Fibroblast of lung (primary cell): ENCODE results near the gene CDIPT. TPM values are rescaled to one million over a fixed set of nuclear protein-coding genes. Genes with fewer than 3 reads are reported as not detected.

ENCODE experiments used
- DNase-seq, 2 donors: peaks; one replicate each; pipeline versions ENCODE4 v3.0.0 to v3.0.0-alpha.2; 2010; ENCODE audit warnings: low read depth in 2 of 2
- H2AFZ ChIP-seq: 2 replicates; pipeline ENCODE4 v1.5.1; 2012; ENCODE audit warnings: low read length, control low read depth, inconsistent platforms
- H3K27ac ChIP-seq: 2 replicates; pipeline ENCODE4 v1.5.1; 2011; ENCODE audit warnings: low read length, control low read depth; ENCODE audit not compliant: insufficient read depth
- H3K27me3 ChIP-seq: 2 replicates; pipeline ENCODE4 v1.5.1; 2011; ENCODE audit warnings: mild to moderate bottlenecking, low read length; ENCODE audit not compliant: control insufficient read depth, insufficient read depth
- H3K36me3 ChIP-seq: 2 replicates; pipeline ENCODE4 v1.5.1; 2011; ENCODE audit warnings: low read length; ENCODE audit not compliant: control insufficient read depth, insufficient read depth
- H3K4me1 ChIP-seq: 2 replicates; pipeline ENCODE4 v1.5.1; 2011; ENCODE audit warnings: low read length; ENCODE audit not compliant: control insufficient read depth, insufficient read depth; ENCODE audit errors: extremely low read depth
- H3K4me2 ChIP-seq: 2 replicates; pipeline ENCODE4 v1.5.1; 2011; ENCODE audit warnings: low read length, control low read depth; ENCODE audit not compliant: insufficient read depth; ENCODE audit errors: extremely low read depth
- H3K4me3 ChIP-seq, 4 experiments: fragments of 200-600 bp in 1 of 4; sonication (generic) in 1 of 4; replicated peaks in 1 of 4; 2 replicates each; pipeline ENCODE4 v1.5.1; 2011 to 2016; ENCODE audit warnings: low read length in 4 of 4, low read depth in 3 of 4, mild to moderate bottlenecking in 3 of 4, control low read depth in 2 of 4, inconsistent platforms in 1 of 4, mixed read lengths in 1 of 4; ENCODE audit not compliant: insufficient read depth in 1 of 4; ENCODE audit errors: control extremely low read depth in 1 of 4
- H3K79me2 ChIP-seq: 2 replicates; pipeline ENCODE4 v1.5.1; 2012; ENCODE audit warnings: mild to moderate bottlenecking, low read length, inconsistent platforms; ENCODE audit not compliant: control insufficient read depth, insufficient read depth
- H3K9ac ChIP-seq: 2 replicates; pipeline ENCODE4 v1.5.1; 2011; ENCODE audit warnings: mild to moderate bottlenecking, low read length, control low read depth; ENCODE audit not compliant: insufficient read depth
- H3K9me3 ChIP-seq: 2 replicates; pipeline ENCODE4 v1.5.1; 2012; ENCODE audit warnings: low read depth, low read length; ENCODE audit not compliant: control insufficient read depth, insufficient read depth
- H4K20me1 ChIP-seq: 2 replicates; pipeline ENCODE4 v1.5.1; 2011; ENCODE audit warnings: low read length; ENCODE audit not compliant: control insufficient read depth, insufficient read depth; ENCODE audit errors: extremely low read depth
- EZH2 ChIP-seq: IDR thresholded peaks from 2 replicates; pipeline ENCODE4 v1.5.1; 2012; ENCODE audit warnings: low read length, control low read depth, mild to moderate bottlenecking; ENCODE audit errors: missing control alignments
- polyA plus RNA-seq, 2 donors: library from polyadenylated mRNA; depleted of rRNA in 1 of 2; stranded (reverse) in 1 of 2; unstranded in 1 of 2; fragments of >200 nt; gene quantifications; 2 replicates each; pipeline ENCODE4 v1.2.1, GENCODE V29; 2011 to 2012; ENCODE audit warnings: missing spikeins in 1 of 2
- total RNA-seq: library from RNA; depleted of rRNA; stranded (reverse); fragments of >200 nt; gene quantifications from 2 replicates; pipeline ENCODE4 v1.2.1, GENCODE V29; 2014
- TF ChIP-seq, protein P1 (sequence below), 2 donors: IDR thresholded peaks in 1 of 2; conservative IDR thresholded peaks in 1 of 2; 1 replicate in 1 of 2; 2 replicates in 1 of 2; pipeline ENCODE4 v1.5.1; 2011 to 2012; ENCODE audit warnings: low read length in 2 of 2, control low read depth in 1 of 2, inconsistent platforms in 1 of 2, low read depth in 1 of 2, mild to moderate bottlenecking in 1 of 2

Gene CDIPT
- total and polyA plus RNA-seq, 2 donors (not counting 1 experiment from before 2014, with no cell fraction given), result 84.9 to 99.6 TPM

DNA sequence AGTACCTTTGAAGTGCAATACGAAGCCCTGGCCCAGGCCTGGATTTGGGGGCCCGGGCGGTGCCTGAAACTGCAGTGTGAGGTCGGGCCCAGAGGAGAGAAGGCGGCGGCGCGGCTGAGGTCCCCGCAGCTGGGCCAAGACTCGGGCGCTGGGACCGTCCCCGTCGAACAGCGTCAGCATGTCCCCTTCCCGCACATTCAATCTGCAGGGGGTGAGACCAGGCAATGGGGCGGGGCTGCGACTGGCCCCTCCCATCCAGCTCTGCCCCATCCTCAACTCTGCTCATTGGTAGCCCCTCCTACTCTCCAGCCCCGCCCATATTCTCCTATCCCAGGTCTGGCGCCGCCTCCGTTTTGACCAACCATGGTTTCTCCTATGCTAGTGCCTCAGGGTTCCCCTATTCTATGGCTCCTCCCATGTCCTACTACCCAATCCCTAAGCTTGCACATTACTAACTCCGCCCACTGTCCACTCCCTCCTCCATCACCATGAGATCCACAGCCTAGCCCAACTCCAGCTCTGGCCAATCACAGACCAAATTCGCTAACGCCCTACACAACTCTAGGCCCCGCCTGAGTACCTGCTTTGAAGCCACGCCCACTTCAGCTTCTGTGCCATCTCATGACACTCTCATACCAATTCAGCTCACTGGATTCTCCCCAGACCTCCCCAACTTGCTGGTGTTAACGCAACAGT lies 14.4 kb upstream of the CDIPT start:
- Histone ChIP-seq H3K9ac (no peak overlapping the region), H3K9me3 (no peaks in the 10 kb centered on the region), H3K4me3 (no peak overlapping the region), H4K20me1 (no peaks in the 10 kb centered on the region), H2AFZ (no peak overlapping the region), H3K79me2 (no peaks in the 10 kb centered on the region), H3K4me2 (no peak overlapping the region), H3K27ac (no peak overlapping the region), H3K27me3 (peaks cover 13% of the 10 kb centered on the region), H3K4me1 (no peaks in the 10 kb centered on the region), H3K36me3 (no peaks in the 10 kb centered on the region)
- DNase-seq, result peak; percentile 17 to 27
- TF ChIP-seq, protein P1, sequence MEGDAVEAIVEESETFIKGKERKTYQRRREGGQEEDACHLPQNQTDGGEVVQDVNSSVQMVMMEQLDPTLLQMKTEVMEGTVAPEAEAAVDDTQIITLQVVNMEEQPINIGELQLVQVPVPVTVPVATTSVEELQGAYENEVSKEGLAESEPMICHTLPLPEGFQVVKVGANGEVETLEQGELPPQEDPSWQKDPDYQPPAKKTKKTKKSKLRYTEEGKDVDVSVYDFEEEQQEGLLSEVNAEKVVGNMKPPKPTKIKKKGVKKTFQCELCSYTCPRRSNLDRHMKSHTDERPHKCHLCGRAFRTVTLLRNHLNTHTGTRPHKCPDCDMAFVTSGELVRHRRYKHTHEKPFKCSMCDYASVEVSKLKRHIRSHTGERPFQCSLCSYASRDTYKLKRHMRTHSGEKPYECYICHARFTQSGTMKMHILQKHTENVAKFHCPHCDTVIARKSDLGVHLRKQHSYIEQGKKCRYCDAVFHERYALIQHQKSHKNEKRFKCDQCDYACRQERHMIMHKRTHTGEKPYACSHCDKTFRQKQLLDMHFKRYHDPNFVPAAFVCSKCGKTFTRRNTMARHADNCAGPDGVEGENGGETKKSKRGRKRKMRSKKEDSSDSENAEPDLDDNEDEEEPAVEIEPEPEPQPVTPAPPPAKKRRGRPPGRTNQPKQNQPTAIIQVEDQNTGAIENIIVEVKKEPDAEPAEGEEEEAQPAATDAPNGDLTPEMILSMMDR (conservative IDR thresholded peaks at IDR 0.05 in 1 of 2, IDR thresholded peaks at IDR 0.05 in 1 of 2; ENCODE audit: low read depth in 1 of 2, low read length in 2 of 2), result no peak
- TF ChIP-seq EZH2, result no peak

DNA sequence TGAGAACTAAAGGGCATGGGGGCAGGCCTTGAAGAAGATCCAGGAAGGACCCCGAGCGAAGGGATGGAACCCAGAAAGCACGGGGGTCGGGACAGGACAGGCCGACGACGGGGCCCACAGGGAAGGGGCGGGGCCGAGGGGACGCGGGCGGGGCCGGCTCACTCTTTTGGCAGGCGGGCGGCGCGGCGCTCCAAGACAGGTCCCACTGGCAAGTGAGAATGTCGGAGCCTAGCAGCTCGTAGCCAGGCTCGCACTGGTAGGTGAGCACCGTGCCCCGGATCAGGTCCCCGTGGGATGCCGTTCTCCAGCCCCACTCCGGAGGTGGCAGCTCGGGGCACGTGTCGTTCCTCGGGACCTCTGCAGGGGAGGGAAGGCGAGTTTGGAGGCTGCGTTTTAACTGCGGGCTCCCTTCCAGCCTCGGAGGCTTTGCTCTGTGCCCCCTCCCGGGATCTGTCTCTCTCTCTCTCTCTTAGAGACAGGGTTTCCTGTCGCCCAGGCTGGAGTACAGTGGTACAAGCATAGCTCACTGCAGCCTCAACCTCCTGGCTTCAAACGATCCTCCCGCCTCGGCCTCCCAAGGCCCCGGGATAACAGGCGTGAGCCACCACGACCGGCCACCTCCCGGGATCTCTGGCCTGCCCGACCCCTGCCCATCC lies 13.7 kb upstream of the CDIPT start:
- Histone ChIP-seq H2AFZ (no peak overlapping the region), H3K79me2 (no peaks in the 10 kb centered on the region), H3K27me3 (peaks cover 13% of the 10 kb centered on the region), H4K20me1 (no peaks in the 10 kb centered on the region), H3K27ac (no peak overlapping the region), H3K4me1 (no peaks in the 10 kb centered on the region), H3K36me3 (no peaks in the 10 kb centered on the region), H3K9me3 (no peaks in the 10 kb centered on the region), H3K4me3 (peak overlapping the region in 1 of 4 experiments; percentile 30), H3K4me2 (peak overlapping the region; percentile 64), H3K9ac (no peak overlapping the region)
- TF ChIP-seq, protein P1 (conservative IDR thresholded peaks at IDR 0.05 in 1 of 2, IDR thresholded peaks at IDR 0.05 in 1 of 2; ENCODE audit: low read depth in 1 of 2, low read length in 2 of 2), result no peak
- TF ChIP-seq EZH2, result peak; percentile 76
- no peak for DNase-seq

DNA sequence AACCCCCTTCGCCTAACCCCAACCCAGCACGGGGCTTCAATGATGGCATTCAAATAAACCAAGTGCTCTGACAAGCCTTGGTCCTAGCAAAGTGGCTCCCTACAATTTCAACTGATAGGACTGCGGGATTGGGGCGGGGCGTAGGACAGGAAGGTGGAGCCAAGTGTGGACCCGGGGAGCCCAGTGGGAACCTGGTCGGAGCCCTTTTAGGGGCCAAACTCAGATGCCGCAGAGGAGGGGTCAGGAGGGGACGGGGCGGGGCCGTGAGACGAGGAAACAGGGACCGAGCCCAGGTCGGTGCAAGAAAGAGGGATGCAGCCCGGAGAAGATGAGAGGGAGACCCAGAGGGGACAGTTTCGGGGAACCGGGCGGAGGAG lies 13.2 kb upstream of the CDIPT start:
- Histone ChIP-seq H3K27me3 (peaks cover 13% of the 10 kb centered on the region), H3K36me3 (no peaks in the 10 kb centered on the region), H3K79me2 (no peaks in the 10 kb centered on the region), H3K27ac (no peak overlapping the region), H3K9me3 (no peaks in the 10 kb centered on the region), H3K4me1 (no peaks in the 10 kb centered on the region), H3K4me3 (peak overlapping the region in 1 of 4 experiments; percentile 25), H2AFZ (no peak overlapping the region), H3K9ac (no peak overlapping the region), H3K4me2 (peak overlapping the region; percentile 44), H4K20me1 (no peaks in the 10 kb centered on the region)
- TF ChIP-seq, protein P1 (conservative IDR thresholded peaks at IDR 0.05 in 1 of 2, IDR thresholded peaks at IDR 0.05 in 1 of 2; ENCODE audit: low read depth in 1 of 2, low read length in 2 of 2), result no peak
- TF ChIP-seq EZH2, result peak; percentile 37
- no peak for DNase-seq
